ENCODE results near the gene MAML3.

Gene MAML3

GRCh38 chr4:139854668-139855403, 299.1 kb downstream of the MAML3 start:
- DNase-seq = no peak

- no peak for DNase-seq
These were observed 300.7 kb downstream of the MAML3 start for GRCh38 chr4:139853309-139853708.

GRCh38 chr4:139852612-139853269, 301.2 kb downstream of the MAML3 start:
- DNase-seq = no peak

GRCh38 chr4:139851639-139852038, 302.3 kb downstream of the MAML3 start:
- no peak for DNase-seq

- no peak for DNase-seq
These were observed 302.9 kb downstream of the MAML3 start for GRCh38 chr4:139851133-139851532.

- no peak for DNase-seq
These were observed 304.8 kb downstream of the MAML3 start for GRCh38 chr4:139849219-139849618.

- no peak for DNase-seq
These were observed 306.0 kb downstream of the MAML3 start for GRCh38 chr4:139848028-139848427.

- no peak for DNase-seq
These were observed 306.4 kb downstream of the MAML3 start for GRCh38 chr4:139847602-139848001.

GRCh38 chr4:139846766-139847165, 307.2 kb downstream of the MAML3 start:
- DNase-seq = no peak

- no peak for DNase-seq
These were observed 308.4 kb downstream of the MAML3 start for GRCh38 chr4:139845453-139846093.

- DNase-seq = no peak
These were observed 309.4 kb downstream of the MAML3 start for GRCh38 chr4:139844459-139845036.

GRCh38 chr4:139844057-139844456, 309.9 kb downstream of the MAML3 start:
- DNase-seq = no peak

- DNase-seq = no peak
These were observed 310.3 kb downstream of the MAML3 start for GRCh38 chr4:139843641-139844040.

- DNase-seq = no peak
These were observed 312.4 kb downstream of the MAML3 start for GRCh38 chr4:139841464-139842195.

GRCh38 chr4:139840773-139841172, 313.2 kb downstream of the MAML3 start:
- no peak for DNase-seq

GRCh38 chr4:139839403-139840031, 314.5 kb downstream of the MAML3 start:
- DNase-seq = no peak

- DNase-seq = no peak
These were observed 315.2 kb downstream of the MAML3 start for GRCh38 chr4:139838811-139839210.

- no peak for DNase-seq
These were observed 319.0 kb downstream of the MAML3 start for GRCh38 chr4:139834981-139835391.

GRCh38 chr4:139834226-139834662, 319.7 kb downstream of the MAML3 start:
- no peak for DNase-seq

- DNase-seq = no peak
These were observed 320.7 kb downstream of the MAML3 start for GRCh38 chr4:139833151-139833910.

GRCh38 chr4:139828966-139829664, 324.9 kb downstream of the MAML3 start:
- no peak for DNase-seq

All from effector CD4-positive, alpha-beta T cell (primary cell).